ENCODE data around the gene MACF1.
"Not testable (repeated sequence)": the region's sequence is repeated elsewhere in the genome, so short reads cannot be mapped to it uniquely, and the experiment has no call there.

The MACF1 gene

GRCh38 chr1:39525366-39526165 is 321.1 kb downstream of the MACF1 start:
- peaks cover 19% of the 10 kb centered on the region for H3K36me3 Mint-ChIP-seq (ENCODE audit: low read depth)
- no peaks in the 10 kb centered on the region for H3K27me3 Mint-ChIP-seq (ENCODE audit: low read depth)
- H3K4me1 Mint-ChIP-seq = no peaks in the 10 kb centered on the region
- no peak overlapping the region for H3K4me3 Mint-ChIP-seq
- H3K27ac Mint-ChIP-seq = no peak overlapping the region
- H3K9me3 Mint-ChIP-seq = no peaks in the 10 kb centered on the region
- TF ChIP-seq CTCF (IDR thresholded peaks at IDR 0.05; ENCODE audit: unreplicated experiment in 3 of 3) = no peak

GRCh38 chr1:39526466-39527189 is 322.1 kb downstream of the MACF1 start:
- Mint-ChIP-seq H3K27ac (no peak overlapping the region), H3K36me3 (ENCODE audit: low read depth) (peaks cover 27% of the 10 kb centered on the region), H3K9me3 (no peaks in the 10 kb centered on the region), H3K27me3 (ENCODE audit: low read depth) (no peaks in the 10 kb centered on the region), H3K4me3 (no peak overlapping the region), H3K4me1 (no peaks in the 10 kb centered on the region)
- TF ChIP-seq CTCF (IDR thresholded peaks at IDR 0.05; ENCODE audit: unreplicated experiment in 3 of 3) = no peak

GRCh38 chr1:39527190-39527579 is 322.7 kb downstream of the MACF1 start:
- not testable (repeated sequence) for H3K4me3 Mint-ChIP-seq; H3K27ac Mint-ChIP-seq; H3K4me1 Mint-ChIP-seq; H3K27me3 Mint-ChIP-seq (ENCODE audit: low read depth); H3K9me3 Mint-ChIP-seq
- peaks cover 32% of the 10 kb centered on the region for H3K36me3 Mint-ChIP-seq (ENCODE audit: low read depth)

GRCh38 chr1:39528082-39528481 is 323.6 kb downstream of the MACF1 start:
- Mint-ChIP-seq H3K27ac (no peak overlapping the region), H3K27me3 (ENCODE audit: low read depth) (no peaks in the 10 kb centered on the region), H3K36me3 (ENCODE audit: low read depth) (peaks cover 35% of the 10 kb centered on the region), H3K4me1 (no peaks in the 10 kb centered on the region), H3K4me3 (no peak overlapping the region), H3K9me3 (no peaks in the 10 kb centered on the region)
- no peak for TF ChIP-seq CTCF (IDR thresholded peaks at IDR 0.05; ENCODE audit: unreplicated experiment in 3 of 3)

GRCh38 chr1:39529901-39530535 is 325.5 kb downstream of the MACF1 start:
- Mint-ChIP-seq H3K4me1 (no peaks in the 10 kb centered on the region), H3K4me3 (no peak overlapping the region), H3K27ac (no peak overlapping the region), H3K27me3 (ENCODE audit: low read depth) (no peaks in the 10 kb centered on the region), H3K9me3 (no peaks in the 10 kb centered on the region), H3K36me3 (ENCODE audit: low read depth) (peaks cover 38% of the 10 kb centered on the region)
- TF ChIP-seq CTCF (IDR thresholded peaks at IDR 0.05; ENCODE audit: unreplicated experiment in 3 of 3) = no peak

GRCh38 chr1:39531526-39531925 is 327.0 kb downstream of the MACF1 start:
- no peak overlapping the region for H3K4me3 Mint-ChIP-seq
- no peak for TF ChIP-seq CTCF (IDR thresholded peaks at IDR 0.05; ENCODE audit: unreplicated experiment in 3 of 3)

More at GRCh38 chr1:39531526-39531925, 327.0 kb downstream of the MACF1 start:
- Mint-ChIP-seq H3K27ac (no peak overlapping the region), H3K36me3 (ENCODE audit: low read depth) (peaks cover 49% of the 10 kb centered on the region), H3K9me3 (no peaks in the 10 kb centered on the region), H3K27me3 (ENCODE audit: low read depth) (no peaks in the 10 kb centered on the region), H3K4me1 (no peaks in the 10 kb centered on the region)
